K562 (cell line): ENCODE measurements around the gene NOTCH1. TPM values are rescaled to one million over a fixed set of nuclear protein-coding genes. Genes with fewer than 3 reads are reported as not detected.

Source experiments
- ATAC-seq: fragments of 200-7000 bp; cut with Tn5 transposase; 3 replicates; pipeline ENCODE4 v1.9.1; 2020; ENCODE audit warnings: moderate library complexity
- BruUV-seq: library from RNA; stranded (reverse); fragments of 400-500 nt; replicated peaks from 2 replicates; lab custom pipeline; 2021; lab: Mats Ljungman, UMichigan
- CTCF ChIA-PET: fragments of 300-600 bp; formaldehyde crosslinking; extraction: SDS; loops from one replicate; lab custom pipeline; 2021; ENCODE audit warnings: low intra/inter-chr PET ratio; lab: Yijun Ruan, JAX
- POLR2A ChIA-PET: fragments of 300-600, 350-650 bp; sonication (Branson Sonifier 250); formaldehyde crosslinking; extraction: SDS; loops from one replicate; lab custom pipeline; 2021; ENCODE audit warnings: antibody characterized with exemption, inconsistent platforms; lab: Yijun Ruan, JAX
- DNase-seq, 4 experiments: peaks; one replicate each; pipeline versions ENCODE4 v3.0.0 to v3.0.0-alpha.2; 2011 to 2018; ENCODE audit warnings: low spot score in 3 of 4, mixed read lengths in 3 of 4; ENCODE audit errors: extremely low read depth in 1 of 4
- FAIRE-seq: peaks from 2 replicates; lab custom pipeline; 2011; peaks lifted over from hg19 to GRCh38; lab: Jason Lieb, UNC
- H2AFZ ChIP-seq: 2 replicates; pipeline ENCODE4 v1.6.0; 2011; ENCODE audit warnings: low read depth, low read length, control low read depth, inconsistent platforms
- H3K27ac ChIP-seq: fragments of 200-600 bp; 3 replicates; pipeline ENCODE4 v1.8.0; 2011; ENCODE audit warnings: low read depth, mild to moderate bottlenecking, control low read depth, inconsistent platforms, low read length, moderate library complexity, mixed read lengths; ENCODE audit errors: extremely low read depth
- H3K27me3 ChIP-seq, 2 experiments: fragments of 300-600 bp in 1 of 2; 2 replicates in 1 of 2; 3 replicates in 1 of 2; pipeline versions ENCODE4 v1.6.0 to v1.8.0; 2011; ENCODE audit warnings: inconsistent platforms in 2 of 2, low read length in 2 of 2, mild to moderate bottlenecking in 1 of 2, mixed read lengths in 1 of 2, moderate library complexity in 1 of 2; ENCODE audit not compliant: control insufficient read depth in 2 of 2, insufficient read depth in 2 of 2
- H3K36me3 ChIP-seq: fragments of 300-600 bp; 3 replicates; pipeline ENCODE4 v1.8.0; 2011; ENCODE audit warnings: mild to moderate bottlenecking, low read length, inconsistent platforms; ENCODE audit not compliant: control insufficient read depth, insufficient read depth
- H3K4me1 ChIP-seq, 2 experiments: fragments of 200-600 bp in 1 of 2; replicated peaks in 1 of 2; 2 replicates in 1 of 2; 3 replicates in 1 of 2; pipeline versions ENCODE4 v1.5.1 to v1.8.0; 2011; ENCODE audit warnings: inconsistent platforms in 2 of 2, low read length in 2 of 2, mild to moderate bottlenecking in 1 of 2, mixed read lengths in 1 of 2, moderate library complexity in 1 of 2; ENCODE audit not compliant: control insufficient read depth in 2 of 2, insufficient read depth in 2 of 2
- H3K4me2 ChIP-seq: 2 replicates; pipeline ENCODE4 v1.6.1; 2011; ENCODE audit warnings: low read length, control low read depth, inconsistent platforms, mixed read lengths; ENCODE audit not compliant: insufficient read depth
- H3K4me3 ChIP-seq: fragments of 200-600 bp; sonication (generic), shearing (Covaris generic); 2 replicates; pipeline ENCODE4 v1.5.1; 2016; ENCODE audit warnings: control low read depth, inconsistent platforms
- H3K79me2 ChIP-seq: fragments of 200-600 bp; 3 replicates; pipeline ENCODE4 v1.8.0; 2011; ENCODE audit warnings: low read length, inconsistent platforms; ENCODE audit not compliant: control insufficient read depth, insufficient read depth
- H3K9ac ChIP-seq, 2 experiments: 2 replicates each; pipeline versions ENCODE4 v1.6.0 to v1.6.1; 2011; ENCODE audit warnings: low read depth in 2 of 2, low read length in 2 of 2, control low read depth in 1 of 2, inconsistent platforms in 1 of 2, mild to moderate bottlenecking in 1 of 2, mixed read lengths in 1 of 2; ENCODE audit not compliant: insufficient read depth in 1 of 2
- H3K9me1 ChIP-seq: one replicate; pipeline ENCODE4 v1.6.0; 2011; ENCODE audit warnings: inconsistent platforms, mild to moderate bottlenecking, low read length, moderate library complexity; ENCODE audit not compliant: control insufficient read depth, insufficient read depth
- H3K9me3 ChIP-seq: replicated peaks from 2 replicates; pipeline ENCODE4 v1.5.1; 2011; ENCODE audit warnings: low read depth, low read length, inconsistent platforms; ENCODE audit not compliant: control insufficient read depth, insufficient read depth
- H4K20me1 ChIP-seq: replicated peaks from 2 replicates; pipeline ENCODE4 v1.6.1; 2011; ENCODE audit warnings: low read length, inconsistent platforms, mixed read lengths; ENCODE audit not compliant: control insufficient read depth, insufficient read depth
- ASH1L ChIP-seq: fragments of 450-650 bp; IDR thresholded peaks from 2 replicates; pipeline ENCODE4 v1.6.1; 2018; ENCODE audit warnings: borderline replicate concordance, mild to moderate bottlenecking, low read depth; ENCODE audit not compliant: partially characterized antibody
- CREB1 ChIP-seq, 2 experiments: sonication (generic) in 1 of 2; formaldehyde crosslinking in 1 of 2; IDR thresholded peaks; 2 replicates each; pipeline versions ENCODE4 v1.6.1 to v1.8.0; 2012 to 2022; ENCODE audit warnings: inconsistent platforms in 1 of 2, mild to moderate bottlenecking in 1 of 2, missing genetic modification reagents in 1 of 2, moderate library complexity in 1 of 2
- ERF ChIP-seq: fragments of 450-650 bp; formaldehyde crosslinking; IDR thresholded peaks from 2 replicates; pipeline ENCODE4 v1.4.0; 2020; ENCODE audit warnings: mild to moderate bottlenecking, mixed read lengths
- HNRNPL ChIP-seq: fragments of 200-400 bp; formaldehyde crosslinking; IDR thresholded peaks from 2 replicates; pipeline ENCODE4 v1.6.1; 2017; ENCODE audit warnings: low read depth, mild to moderate bottlenecking, low read length
- MCM3 ChIP-seq: fragments of 450-650 bp; IDR thresholded peaks from 2 replicates; pipeline ENCODE4 v1.6.1; 2016
- MIER1 ChIP-seq: fragments of 450-650 bp; IDR thresholded peaks from 2 replicates; pipeline ENCODE4 v1.6.1; 2016; ENCODE audit warnings: antibody characterized with exemption, mild to moderate bottlenecking, low read depth
- POLR2G ChIP-seq: fragments of 200-400 bp; formaldehyde crosslinking; IDR thresholded peaks from 2 replicates; pipeline ENCODE4 v1.6.1; 2017; ENCODE audit warnings: low read depth, mild to moderate bottlenecking, antibody characterized with exemption, low read length, moderate library complexity
- RFX1 ChIP-seq: fragments of 450-650 bp; IDR thresholded peaks from 2 replicates; pipeline ENCODE4 v1.6.1; 2016; ENCODE audit warnings: mild to moderate bottlenecking, moderate library complexity
- SMARCA5 ChIP-seq: fragments of 450-650 bp; IDR thresholded peaks from 2 replicates; pipeline ENCODE4 v1.6.1; 2016
- ZNF277 ChIP-seq: fragments of 250-450 bp; sonication (Bioruptor Pico); IDR thresholded peaks from 2 replicates; pipeline ENCODE4 v1.8.0; 2022; ENCODE audit warnings: inconsistent platforms, mild to moderate bottlenecking, moderate library complexity, borderline replicate concordance
- ZNF561 ChIP-seq: fragments of 450-650 bp; formaldehyde crosslinking; conservative IDR thresholded peaks from 2 replicates; pipeline ENCODE4 v1.4.0; 2020; ENCODE audit warnings: mild to moderate bottlenecking, moderate library complexity
- WGBS: fragments of 100-300 bp; shearing (Covaris generic); methylation state at CpG from one replicate; pipeline ENCODE4 v1.1.6; 2016; ENCODE audit warnings: low coverage, mixed read lengths; ENCODE audit not compliant: insufficient coverage; ENCODE audit errors: missing lambda C conversion rate; 5-methylcytosine and 5-hydroxymethylcytosine counted together
- in situ Hi-C: fragments of 300-500 bp; cut with MboI; formaldehyde crosslinking; loops from 4 replicates; pipeline ENCODE4 v1.15.0; 2018; ENCODE audit warnings: inconsistent platforms, mixed read lengths
- intact Hi-C: fragments of 100-400 bp; cut with micrococcal nuclease; formaldehyde crosslinking; loops from 2 replicates; pipeline ENCODE4 v1.14.2; 2022
- polyA plus RNA-seq, 8 experiments: library from polyadenylated mRNA; depleted of rRNA in 4 of 8; stranded (reverse) in 5 of 8; unstranded in 3 of 8; fragments of >200 nt; fragmentation: Nextera tagmentation in 2 of 8; fragmentation: Illumina TruSeq in 1 of 8; extraction: Ambion mirVana in 2 of 8; extraction: Trizol in 1 of 8; gene quantifications; 2 replicates each; pipeline versions ENCODE4 v1.2.1 to v1.2.3, GENCODE V29; 2011 to 2014; ENCODE audit warnings: inconsistent platforms in 1 of 8, missing spikeins in 1 of 8
- total RNA-seq, 7 experiments: library from RNA; depleted of rRNA in 6 of 7; stranded (reverse); fragments of >200 nt in 6 of 7; fragmentation: Illumina TruSeq in 2 of 7; extraction: Trizol in 2 of 7; gene quantifications; 2 replicates each; pipeline versions ENCODE4 v1.2.1 to v1.2.3, GENCODE V29; 2011 to 2021; ENCODE audit warnings: low replicate concordance in 1 of 7

NOTCH1 gene
- total and polyA plus RNA-seq, 9 of the 15 experiments (the other 6 are each of a cell fraction or from before 2014, with no cell fraction given) = 0.03 to 31.4 (median 2.3) TPM

GRCh38 chr9:136517950-136518349, 27.9 kb downstream of the NOTCH1 start:
- no peaks in the 10 kb centered on the region for H4K20me1 ChIP-seq
- TF ChIP-seq HNRNPL (peak; percentile 46; the same call in 1 of the 2 replicates), ERF (CRISPR knock-in tag) (no peak)
- H3K9me1 ChIP-seq = no peaks in the 10 kb centered on the region
- no peaks in the 10 kb centered on the region for H3K9me3 ChIP-seq
- CTCF ChIA-PET = no interaction called here
- POLR2A ChIA-PET = no interaction called here
- H3K27me3 ChIP-seq = no peaks in the 10 kb centered on the region
- no peaks in the 10 kb centered on the region for H3K79me2 ChIP-seq
- no peak for ATAC-seq
- no peak overlapping the region for H3K27ac ChIP-seq
- DNase-seq = no peak
- no peak overlapping the region for H3K9ac ChIP-seq
- intact Hi-C loops (no loop called here), in situ Hi-C loops (no loop called here)
- no peak overlapping the region for H3K4me3 ChIP-seq
- BruUV-seq = no TSS peak
- no peak overlapping the region for H3K4me2 ChIP-seq
- WGBS = 92% methylated on average over 14 of the region's 17 CpGs
- H3K36me3 ChIP-seq = peaks cover 40% of the 10 kb centered on the region; the same call in 2 of the 3 replicates
- H3K4me1 ChIP-seq = peaks cover 0 to 71% of the 10 kb centered on the region in 2 experiments; a peak in 2 of 5 replicates
- no peak for FAIRE-seq
- H2AFZ ChIP-seq = no peak overlapping the region

GRCh38 chr9:136517012-136517743, 28.7 kb downstream of the NOTCH1 start:
- WGBS = 83% methylated on average over 18 of the region's 37 CpGs
- H3K79me2 ChIP-seq = no peaks in the 10 kb centered on the region
- H3K4me1 ChIP-seq = peaks cover 4 to 70% of the 10 kb centered on the region in 2 experiments; a peak in 3 of 5 replicates
- in situ Hi-C loops = no loop called here
- TF ChIP-seq HNRNPL (peak; percentile 48; the same call in 1 of the 2 replicates), POLR2G (peak; percentile 34), MCM3 (no peak), SMARCA5 (no peak), ASH1L (no peak), CREB1 (IDR thresholded peaks at IDR 0.05) (no peak), CREB1 (CRISPR knock-in tag; IDR thresholded peaks at IDR 0.05) (no peak), ZNF561 (no peak), RFX1 (no peak), MIER1 (no peak), ZNF277 (CRISPR knock-in tag) (no peak)
- FAIRE-seq (no peak), ATAC-seq (no peak), DNase-seq (no peak)
- CTCF ChIA-PET = no interaction called here
- no peak overlapping the region for H3K9ac ChIP-seq
- no peak overlapping the region for H2AFZ ChIP-seq
- H3K27ac ChIP-seq = no peak overlapping the region
- no TSS peak for BruUV-seq
- intact Hi-C loops = no loop called here
- no peaks in the 10 kb centered on the region for H3K9me3 ChIP-seq
- H3K4me2 ChIP-seq = no peak overlapping the region
- no peaks in the 10 kb centered on the region for H3K27me3 ChIP-seq
- no peaks in the 10 kb centered on the region for H3K9me1 ChIP-seq
- POLR2A ChIA-PET = no interaction called here
- H3K4me3 ChIP-seq = no peak overlapping the region
- H3K36me3 ChIP-seq = peaks cover 42% of the 10 kb centered on the region; the same call in 2 of the 3 replicates
- H4K20me1 ChIP-seq = no peaks in the 10 kb centered on the region
